Esophagus squamous epithelium (tissue), 5 donors: ENCODE measurements around the gene ADRM1. TPM values are rescaled to one million over a fixed set of nuclear protein-coding genes. Genes with fewer than 3 reads are reported as not detected.
A peak's percentile ranks its signal among the peaks of the same experiment; 100 is the strongest.

Experiments
- DNase-seq: peaks from one replicate; lab custom pipeline; 2025; lab: John Stamatoyannopoulos, UW
- H3K27ac ChIP-seq, 4 donors: fragments of 200-600 bp; sonication (generic); one replicate each; pipeline ENCODE4 v1.5.1; 2016 to 2019; ENCODE audit warnings: mild to moderate bottlenecking in 1 of 4
- H3K27me3 ChIP-seq, 4 donors: fragments of 200-600 bp; sonication (generic); 1 replicate in 3 of 4; 2 replicates in 1 of 4; pipeline versions ENCODE4 v1.5.1 to v1.6.0; 2017 to 2021; ENCODE audit warnings: antibody characterized with exemption in 1 of 4
- H3K36me3 ChIP-seq, 3 donors: fragments of 200-600 bp; sonication (generic); one replicate each; pipeline ENCODE4 v1.5.1; 2016 to 2019
- H3K4me1 ChIP-seq, 3 donors: fragments of 200-600 bp; sonication (generic); one replicate each; pipeline ENCODE4 v1.5.1; 2017 to 2019
- H3K4me3 ChIP-seq, 4 donors: fragments of 200-600 bp; sonication (generic); 1 replicate in 3 of 4; 2 replicates in 1 of 4; pipeline ENCODE4 v1.5.1; 2016 to 2019; ENCODE audit warnings: mild to moderate bottlenecking in 2 of 4, moderate library complexity in 1 of 4
- H3K9me3 ChIP-seq, 3 donors: fragments of 200-600 bp; sonication (generic); one replicate each; pipeline ENCODE4 v1.5.1; 2016 to 2019
- CTCF ChIP-seq, 6 experiments: fragments of 450-650 bp in 4 of 6; fragments of 200-600 bp in 2 of 6; sonication (generic) in 2 of 6; IDR thresholded peaks; one replicate each; pipeline ENCODE4 v1.5.1; 2016 to 2019; ENCODE audit warnings: antibody characterized with exemption in 6 of 6, mild to moderate bottlenecking in 4 of 6, moderate library complexity in 4 of 6
- POLR2A ChIP-seq, 4 donors: fragments of 450-650 bp; IDR thresholded peaks; one replicate each; pipeline ENCODE4 v1.6.1; 2017; ENCODE audit warnings: antibody characterized with exemption in 4 of 4, mild to moderate bottlenecking in 4 of 4, moderate library complexity in 3 of 4
- WGBS, 2 donors: methylation state at CpG; one replicate each; pipeline ENCODE4 v1.1.5; 2018; 5-methylcytosine and 5-hydroxymethylcytosine counted together
- intact Hi-C: fragments of 100-400 bp; cut with DNase I; formaldehyde crosslinking; loops from one replicate; pipeline ENCODE4 v1.15.0; 2022
- total RNA-seq, 4 donors: library from RNA; depleted of rRNA; stranded (reverse); fragments of >200 nt; gene quantifications; one replicate each; pipeline ENCODE4 v1.1.0, GENCODE V29; 2016
- donor health status: DM: yes; HTN: yes; CAD: no.

The ADRM1 gene
- total RNA-seq, 4 donors from 2014 or later = 126 to 173 (median 133) TPM

GRCh38 chr20:62282877-62283503 is 19.8 kb upstream of the ADRM1 start:
- 76 to 89% methylated on average over 11 to 14 of the region's 16 CpGs for WGBS, 2 donors

GRCh38 chr20:62284448-62284847 is 18.3 kb upstream of the ADRM1 start:
- WGBS, 2 donors = 89 to 94% methylated on average over 6 of the region's 6 CpGs
- no peak for DNase-seq
- peaks cover 0 to 18% (median 8%) of the 10 kb centered on the region in 3 donors for H3K4me1 ChIP-seq
- TF ChIP-seq POLR2A (IDR thresholded peaks at IDR 0.05) (no peak), CTCF (IDR thresholded peaks at IDR 0.05) (no peak)
- no peaks in the 10 kb centered on the region for H3K9me3 ChIP-seq
- no peak overlapping the region for H3K4me3 ChIP-seq
- peaks cover 38 to 100% (median 42%) of the 10 kb centered on the region in 3 donors for H3K36me3 ChIP-seq
- H3K27ac ChIP-seq = no peak overlapping the region
- intact Hi-C loops = no loop called here
- no peaks in the 10 kb centered on the region for H3K27me3 ChIP-seq

More at GRCh38 chr20:62282877-62283503, 19.8 kb upstream of the ADRM1 start:
- Histone ChIP-seq H3K27ac (no peak overlapping the region), H3K4me1 (peaks cover 0 to 17% (median 8%) of the 10 kb centered on the region in 3 donors), H3K9me3 (no peaks in the 10 kb centered on the region), H3K4me3 (no peak overlapping the region), H3K36me3 (peaks cover 42 to 100% (median 48%) of the 10 kb centered on the region in 3 donors), H3K27me3 (no peaks in the 10 kb centered on the region)
- intact Hi-C loops = no loop called here
- no peak for DNase-seq
- no peak for TF ChIP-seq POLR2A (IDR thresholded peaks at IDR 0.05)
- no peak for TF ChIP-seq CTCF (IDR thresholded peaks at IDR 0.05)

- TF ChIP-seq CTCF (IDR thresholded peaks at IDR 0.05) = no peak
- no peak for TF ChIP-seq POLR2A (IDR thresholded peaks at IDR 0.05)
- peaks cover 0 to 18% (median 8%) of the 10 kb centered on the region in 3 donors for H3K4me1 ChIP-seq
- 78 to 88% methylated on average over 6 of the region's 6 CpGs for WGBS, 2 donors
- no peak overlapping the region for H3K4me3 ChIP-seq
- DNase-seq = no peak
- peak overlapping the region in 2 of 4 donors; percentile 39 to 59 for H3K27ac ChIP-seq
- H3K9me3 ChIP-seq = no peaks in the 10 kb centered on the region
- H3K36me3 ChIP-seq = peaks cover 31 to 100% (median 35%) of the 10 kb centered on the region in 3 donors
- intact Hi-C loops = no loop called here
- no peaks in the 10 kb centered on the region for H3K27me3 ChIP-seq
Observed at GRCh38 chr20:62285151-62285550, 17.6 kb upstream of the ADRM1 start.

GRCh38 chr20:62285722-62286121 is 17.1 kb upstream of the ADRM1 start:
- DNase-seq = no peak
- H3K4me1 ChIP-seq = peaks cover 0 to 18% (median 8%) of the 10 kb centered on the region in 3 donors
- WGBS, 2 donors = 72 to 77% methylated on average over 7 to 21 of the region's 23 CpGs
- H3K36me3 ChIP-seq = peaks cover 28 to 100% (median 31%) of the 10 kb centered on the region in 3 donors
- no peaks in the 10 kb centered on the region for H3K9me3 ChIP-seq
- H3K4me3 ChIP-seq = no peak overlapping the region
- H3K27ac ChIP-seq = peak overlapping the region in 3 of 4 donors; percentile 27 to 60 (median 39)
- intact Hi-C loops = no loop called here
- no peaks in the 10 kb centered on the region for H3K27me3 ChIP-seq
- TF ChIP-seq POLR2A (IDR thresholded peaks at IDR 0.05) (no peak), CTCF (IDR thresholded peaks at IDR 0.05) (no peak)

- no peak for TF ChIP-seq CTCF (IDR thresholded peaks at IDR 0.05)
- no peak for TF ChIP-seq POLR2A (IDR thresholded peaks at IDR 0.05)
- DNase-seq = no peak
- intact Hi-C loops = no loop called here
- Histone ChIP-seq H3K4me1 (peaks cover 0 to 18% (median 8%) of the 10 kb centered on the region in 3 donors), H3K36me3 (peaks cover 19 to 100% (median 29%) of the 10 kb centered on the region in 3 donors), H3K4me3 (no peak overlapping the region), H3K27ac (peak overlapping the region in 3 of 4 donors; percentile 27 to 60 (median 39)), H3K27me3 (no peaks in the 10 kb centered on the region), H3K9me3 (no peaks in the 10 kb centered on the region)
- WGBS, 2 donors = 81 to 87% methylated on average over 14 to 21 of the region's 25 CpGs
Observed at GRCh38 chr20:62286493-62287064, 16.2 kb upstream of the ADRM1 start.
